Putamen (tissue), 1 donor: ENCODE results near the gene ARID2.

ENCODE experiments used
- DNase-seq: peaks from one replicate; pipeline ENCODE4 v3.0.0-alpha.2; 2016; ENCODE audit warnings: low spot score

Gene ARID2

GRCh38 chr12:45852508-45852907, 123.0 kb downstream of the ARID2 start:
- DNase-seq = no peak

GRCh38 chr12:45853550-45853949, 124.0 kb downstream of the ARID2 start:
- DNase-seq = no peak

GRCh38 chr12:45863332-45863731, 133.8 kb downstream of the ARID2 start:
- DNase-seq = no peak

- DNase-seq = no peak
Observed at GRCh38 chr12:45866299-45866698, 136.8 kb downstream of the ARID2 start.

- DNase-seq = no peak
Observed at GRCh38 chr12:45872446-45872845, 142.9 kb downstream of the ARID2 start.

- no peak for DNase-seq
Observed at GRCh38 chr12:45877069-45877468, 147.6 kb downstream of the ARID2 start.

GRCh38 chr12:45878630-45879255, 149.2 kb downstream of the ARID2 start:
- no peak for DNase-seq

GRCh38 chr12:45879363-45879895, 149.9 kb downstream of the ARID2 start:
- no peak for DNase-seq

- no peak for DNase-seq
Observed at GRCh38 chr12:45880533-45880932, 151.0 kb downstream of the ARID2 start.

- no peak for DNase-seq
Observed at GRCh38 chr12:45883187-45883586, 153.7 kb downstream of the ARID2 start.

GRCh38 chr12:45886685-45887084, 157.2 kb downstream of the ARID2 start:
- no peak for DNase-seq

- no peak for DNase-seq
Observed at GRCh38 chr12:45887544-45887943, 158.0 kb downstream of the ARID2 start.

- no peak for DNase-seq
Observed at GRCh38 chr12:45890276-45890675, 160.8 kb downstream of the ARID2 start.

- DNase-seq = peak; percentile 41
Observed at GRCh38 chr12:45893240-45893639, 163.7 kb downstream of the ARID2 start.

GRCh38 chr12:45895961-45896360, 166.5 kb downstream of the ARID2 start:
- no peak for DNase-seq

- no peak for DNase-seq
Observed at GRCh38 chr12:45898094-45898493, 168.6 kb downstream of the ARID2 start.

GRCh38 chr12:45907955-45908354, 178.4 kb downstream of the ARID2 start:
- no peak for DNase-seq

- DNase-seq = no peak
Observed at GRCh38 chr12:45909041-45909713, 179.7 kb downstream of the ARID2 start.

- no peak for DNase-seq
Observed at GRCh38 chr12:45912774-45913173, 183.3 kb downstream of the ARID2 start.

- no peak for DNase-seq
Observed at GRCh38 chr12:45913631-45914030, 184.1 kb downstream of the ARID2 start.

GRCh38 chr12:45914090-45914489, 184.6 kb downstream of the ARID2 start:
- no peak for DNase-seq

- no peak for DNase-seq
Observed at GRCh38 chr12:45915405-45915804, 185.9 kb downstream of the ARID2 start.

- no peak for DNase-seq
Observed at GRCh38 chr12:45918818-45919217, 189.3 kb downstream of the ARID2 start.

GRCh38 chr12:45928309-45928708, 198.8 kb downstream of the ARID2 start:
- no peak for DNase-seq
